Measurements from ENCODE around the gene FGF2.
A peak's percentile ranks its signal among the peaks of the same experiment; 100 is the strongest.
"Not testable (repeated sequence)": the region's sequence is repeated elsewhere in the genome, so short reads cannot be mapped to it uniquely, and the experiment has no call there.

The FGF2 gene

DNA sequence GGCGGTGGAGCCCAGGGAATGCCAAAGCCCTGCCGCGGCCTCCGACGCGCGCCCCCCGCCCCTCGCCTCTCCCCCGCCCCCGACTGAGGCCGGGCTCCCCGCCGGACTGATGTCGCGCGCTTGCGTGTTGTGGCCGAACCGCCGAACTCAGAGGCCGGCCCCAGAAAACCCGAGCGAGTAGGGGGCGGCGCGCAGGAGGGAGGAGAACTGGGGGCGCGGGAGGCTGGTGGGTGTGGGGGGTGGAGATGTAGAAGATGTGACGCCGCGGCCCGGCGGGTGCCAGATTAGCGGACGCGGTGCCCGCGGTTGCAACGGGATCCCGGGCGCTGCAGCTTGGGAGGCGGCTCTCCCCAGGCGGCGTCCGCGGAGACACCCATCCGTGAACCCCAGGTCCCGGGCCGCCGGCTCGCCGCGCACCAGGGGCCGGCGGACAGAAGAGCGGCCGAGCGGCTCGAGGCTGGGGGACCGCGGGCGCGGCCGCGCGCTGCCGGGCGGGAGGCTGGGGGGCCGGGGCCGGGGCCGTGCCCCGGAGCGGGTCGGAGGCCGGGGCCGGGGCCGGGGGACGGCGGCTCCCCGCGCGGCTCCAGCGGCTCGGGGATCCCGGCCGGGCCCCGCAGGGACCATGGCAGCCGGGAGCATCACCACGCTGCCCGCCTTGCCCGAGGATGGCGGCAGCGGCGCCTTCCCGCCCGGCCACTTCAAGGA, at the start of gene FGF2:
Gene FGF2 (plus strand): TSS at position 279 of the 705 bp plus-strand sequence. CDS start 344 bp downstream, at position 623.
- DNase-seq, result peak in 1 of 2 experiments; percentile 24

DNA sequence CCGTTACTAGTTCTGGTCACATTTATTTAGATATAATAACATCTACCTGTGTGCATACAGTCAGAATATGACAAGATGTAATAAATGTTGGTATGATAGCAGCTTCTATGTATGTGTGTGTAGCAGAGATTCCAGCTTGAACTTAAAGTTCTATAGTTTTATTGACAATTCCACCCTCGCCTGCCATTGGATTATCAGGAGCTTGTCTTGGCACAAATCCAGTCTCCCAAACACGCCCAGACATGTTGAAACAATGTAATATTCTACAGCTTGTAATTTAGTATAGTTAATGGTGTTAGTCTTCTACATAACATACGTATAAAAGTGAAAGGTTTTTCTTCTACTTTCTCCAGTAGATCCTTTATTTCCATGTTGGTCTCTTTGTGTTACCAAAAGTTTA, 49.7 kb upstream of the FGF2 start:
- peak in 1 of 2 experiments; percentile 1 for DNase-seq

DNA sequence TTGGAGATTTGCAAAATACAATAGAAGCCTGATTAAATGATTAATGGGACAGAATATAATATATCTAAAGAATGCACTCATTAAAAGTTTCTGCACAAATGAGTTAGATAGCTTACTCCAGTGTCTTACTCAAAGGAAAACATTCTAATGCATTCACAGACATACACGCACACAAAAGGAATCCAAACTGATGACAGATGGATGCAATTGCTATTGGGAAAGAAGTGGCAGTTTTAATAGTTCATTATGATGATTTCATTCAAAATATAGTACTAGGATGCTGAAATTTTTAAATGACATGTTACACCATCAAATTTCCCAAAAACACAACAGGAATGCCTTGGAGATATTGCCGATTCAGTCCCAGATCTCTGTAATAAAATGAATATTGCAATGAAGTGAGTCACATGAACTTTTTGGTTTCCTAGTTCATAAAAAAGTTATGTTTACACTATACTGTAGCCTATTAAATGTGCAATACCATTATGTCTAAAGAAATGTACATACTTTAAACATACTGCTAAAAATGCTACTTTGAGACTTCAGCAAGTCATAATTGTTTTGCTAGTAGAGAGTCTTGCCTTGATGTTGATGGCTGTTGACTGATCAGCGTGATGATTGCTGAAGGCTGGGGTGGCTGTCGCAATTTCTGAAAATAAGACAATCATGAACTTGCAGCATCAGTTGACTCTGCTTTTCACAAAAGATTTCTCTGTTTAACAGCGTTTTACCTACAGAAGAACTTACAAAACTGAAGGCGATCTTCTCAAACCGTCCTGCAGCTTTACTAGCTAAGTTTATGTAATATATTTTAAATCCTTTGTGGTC, 48.6 kb upstream of the FGF2 start:
- DNase-seq, result no peak

GRCh38 chr4:122781486-122781885, 45.1 kb upstream of the FGF2 start:
- DNase-seq, result no peak

GRCh38 chr4:122783301-122784215, 43.1 kb upstream of the FGF2 start:
- no peak for DNase-seq

DNA sequence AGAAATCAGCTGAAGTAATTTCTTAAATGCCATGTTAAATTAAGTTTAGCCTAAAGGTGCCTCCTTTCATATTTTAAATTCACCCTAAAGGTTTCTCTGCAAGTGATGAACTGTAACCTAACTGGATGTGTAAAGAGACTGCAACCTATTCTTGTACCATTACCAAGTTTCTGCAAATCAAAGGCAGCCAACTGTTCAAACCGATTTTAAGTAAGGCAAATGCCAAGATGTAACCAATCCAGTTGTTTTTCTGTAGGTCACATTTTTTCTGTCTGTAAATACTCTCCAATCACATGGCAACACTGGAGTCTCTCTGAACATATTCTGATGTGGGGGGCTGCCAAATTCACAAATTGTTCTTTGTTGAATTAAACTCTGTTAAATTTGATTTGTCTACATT, 42.4 kb upstream of the FGF2 start:
- no peak for DNase-seq

DNA sequence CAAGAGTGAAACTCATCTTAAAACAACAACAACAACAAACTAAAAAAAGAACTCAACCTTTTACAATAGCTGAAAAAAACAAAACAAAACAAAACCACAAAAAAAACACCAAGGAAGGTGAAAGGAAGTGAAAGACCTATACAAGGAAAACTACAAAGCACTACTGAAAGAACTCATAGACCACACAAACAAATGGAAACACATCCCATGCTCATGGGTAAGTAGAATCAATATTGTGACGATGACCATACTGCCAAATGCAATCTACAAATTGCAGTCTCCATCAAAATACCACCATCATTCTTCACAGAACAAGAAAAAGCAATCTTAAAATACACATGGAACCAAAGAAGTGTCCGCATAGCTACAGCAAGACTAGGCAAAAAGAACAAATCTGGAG, 41.5 kb upstream of the FGF2 start:
- no peak for DNase-seq

GRCh38 chr4:122786296-122786695, 40.3 kb upstream of the FGF2 start:
- DNase-seq, result not testable (repeated sequence)

GRCh38 chr4:122786920-122787319, 39.7 kb upstream of the FGF2 start:
- DNase-seq, result not testable (repeated sequence)

DNA sequence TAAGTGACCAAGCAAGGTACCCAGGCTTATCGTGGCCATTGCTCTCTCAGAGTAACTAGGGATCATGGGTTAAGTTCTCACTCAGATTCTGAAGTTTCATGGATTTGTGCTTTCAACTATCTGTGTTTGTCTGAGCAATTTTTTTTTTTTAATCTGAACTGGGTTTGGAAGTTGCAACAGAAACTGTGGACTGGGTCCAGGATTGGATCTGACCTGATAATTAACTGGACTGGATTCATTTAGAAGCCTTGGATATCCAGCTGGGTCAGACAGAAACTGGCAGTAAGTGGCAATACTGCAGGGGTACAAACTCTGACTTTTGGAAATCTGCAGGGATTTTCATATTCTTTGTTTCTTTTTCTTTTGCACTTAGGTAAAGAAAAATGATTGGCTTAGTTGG, 38.7 kb upstream of the FGF2 start:
- DNase-seq, result no peak

- no peak for DNase-seq
These were observed 37.7 kb upstream of the FGF2 start for GRCh38 chr4:122788935-122789334.

DNA sequence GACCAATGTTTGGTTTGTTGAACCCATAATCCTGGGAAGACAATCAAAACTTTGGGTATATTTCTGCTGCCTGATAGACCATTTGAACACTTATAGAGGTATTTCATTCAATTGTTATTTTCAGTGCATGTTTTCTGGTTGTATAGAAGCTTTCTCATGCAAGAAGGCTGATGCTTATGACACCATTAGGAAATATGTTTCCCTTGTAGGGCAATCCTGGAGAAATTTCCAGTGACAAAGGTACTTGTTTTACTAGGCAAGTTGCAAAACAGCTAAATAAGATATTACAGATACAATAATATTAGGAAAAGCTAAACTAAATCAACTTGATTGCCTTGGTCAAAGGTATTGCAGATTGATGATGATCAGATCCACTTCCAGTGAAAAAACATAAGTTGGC, 32.8 kb upstream of the FGF2 start:
- DNase-seq, result no peak

GRCh38 chr4:122796801-122797404, 29.7 kb upstream of the FGF2 start:
- DNase-seq, result no peak

DNA sequence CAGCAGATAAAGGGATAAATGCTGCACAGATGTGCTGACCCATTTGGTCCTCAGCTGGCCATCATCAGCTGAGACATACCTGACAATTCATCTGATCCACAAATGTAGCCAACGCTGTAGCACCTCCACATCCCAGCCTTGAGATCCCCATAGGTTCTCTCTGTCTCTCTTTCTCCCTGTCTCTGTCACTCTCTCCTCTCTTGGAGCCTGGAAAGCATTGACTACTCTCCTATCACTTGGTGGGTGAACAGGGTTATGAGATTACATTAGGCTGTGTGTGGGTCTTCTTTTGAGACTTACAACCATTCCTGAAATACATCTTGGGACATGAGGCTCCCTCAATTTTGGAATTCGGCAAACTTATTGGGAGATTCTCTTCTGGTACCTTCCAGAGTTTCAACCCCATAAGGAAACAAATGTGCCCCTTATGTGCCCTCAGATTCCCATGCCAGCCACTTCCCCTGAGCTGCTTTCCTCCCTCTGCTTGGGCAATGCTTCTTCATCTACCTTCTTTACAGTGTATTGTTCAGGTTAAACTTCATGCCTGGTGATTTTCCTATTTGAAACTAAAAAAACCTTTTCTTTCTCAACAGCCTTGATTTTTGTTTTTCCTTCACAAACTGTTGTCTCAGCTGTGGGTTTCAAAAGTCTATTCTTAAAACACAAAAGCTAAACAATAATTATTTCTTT, 29.1 kb upstream of the FGF2 start:
- no peak for DNase-seq

DNA sequence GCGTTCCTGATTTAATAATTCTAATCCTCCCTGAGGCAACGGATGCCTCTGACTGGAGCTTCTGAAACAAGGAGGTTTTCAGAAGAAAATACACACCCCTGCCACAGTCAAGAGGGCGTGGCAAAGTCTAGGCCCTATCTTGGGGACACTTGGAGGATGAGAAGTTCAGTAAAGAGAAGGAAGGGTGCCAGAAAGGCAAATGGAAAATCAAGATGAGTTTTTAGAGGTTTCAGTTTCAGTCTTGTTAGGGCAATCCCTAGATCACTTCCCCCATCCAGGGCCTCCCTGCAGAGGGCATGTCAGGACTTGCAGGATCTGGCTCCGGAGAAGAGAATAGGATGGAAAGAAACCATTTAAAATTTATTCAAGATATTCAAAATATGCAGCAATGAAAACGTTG, 28.5 kb upstream of the FGF2 start:
- DNase-seq, result peak in 1 of 2 experiments; percentile 1

DNA sequence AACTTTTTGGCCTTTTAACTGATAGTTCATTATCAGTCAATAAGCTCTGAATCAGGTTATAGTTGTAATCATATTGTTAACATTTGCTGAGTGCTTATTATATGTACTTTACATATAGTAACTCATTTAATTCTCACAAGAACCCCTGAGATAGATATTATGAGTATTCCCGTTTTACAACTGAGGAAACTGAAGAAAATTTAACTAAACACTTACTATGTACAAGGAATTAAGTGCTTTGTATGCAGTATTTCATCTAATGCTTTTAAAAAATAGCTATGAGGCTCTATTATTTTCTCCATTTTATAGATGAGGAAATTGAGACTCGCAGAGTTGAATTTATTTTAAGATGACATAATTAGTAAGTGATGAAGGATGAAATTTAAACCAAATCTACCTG, 27.7 kb upstream of the FGF2 start:
- no peak for DNase-seq

DNA sequence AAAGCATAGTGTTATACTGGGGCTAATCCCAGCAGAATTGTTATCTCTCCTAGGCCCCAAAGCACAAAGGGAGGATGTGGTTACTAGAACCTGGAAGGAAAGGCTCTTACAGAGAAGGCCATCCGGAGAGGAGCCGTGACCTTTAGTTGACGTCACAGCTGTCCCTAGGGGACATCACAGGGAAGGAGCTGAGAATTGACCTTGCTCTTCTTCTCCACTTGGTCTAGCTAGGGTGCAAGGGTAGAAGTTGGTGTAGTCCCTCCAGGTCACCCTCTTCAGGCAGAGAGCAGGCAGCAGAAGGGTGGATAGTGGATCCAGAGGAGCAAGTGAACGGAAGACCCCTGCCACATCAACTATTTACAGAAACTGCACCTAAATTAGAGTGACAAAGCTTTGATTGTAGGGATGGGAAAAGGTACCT, 22.8 kb upstream of the FGF2 start:
- no peak for DNase-seq

DNA sequence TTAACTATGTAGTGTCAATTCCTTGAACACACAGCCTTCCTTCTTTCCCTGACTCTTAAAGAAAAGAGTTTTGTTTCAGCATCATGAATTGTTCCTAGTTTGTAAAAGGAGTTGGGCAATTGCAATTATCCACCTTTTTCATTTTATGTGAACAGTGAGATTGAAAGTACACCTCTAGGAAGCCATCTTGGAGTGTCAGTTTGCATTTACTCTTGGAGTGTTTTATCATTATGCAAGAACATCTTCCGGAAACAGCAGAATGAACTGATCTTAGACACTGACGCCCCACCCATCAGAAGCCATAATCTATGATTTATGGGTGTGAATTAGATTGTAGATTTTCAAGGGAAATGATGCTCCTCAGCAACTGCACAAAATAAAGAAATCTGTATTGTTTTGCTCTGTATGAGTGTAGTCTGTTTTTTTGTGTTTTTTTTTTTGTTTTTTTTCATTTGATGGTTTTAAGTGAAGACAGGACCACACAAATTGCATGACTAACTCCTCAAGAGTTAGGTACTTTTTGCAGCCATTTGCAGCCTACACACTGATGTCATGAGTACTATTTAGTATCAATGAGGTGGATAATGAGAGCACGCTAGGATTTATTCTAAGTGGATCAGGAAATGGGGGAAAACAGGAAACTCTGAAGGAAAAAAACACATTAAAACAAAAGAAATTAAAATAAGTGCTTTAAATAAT, 19.5 kb upstream of the FGF2 start:
- no peak for DNase-seq

GRCh38 chr4:122810669-122811068, 16.0 kb upstream of the FGF2 start:
- no peak for DNase-seq

GRCh38 chr4:122811781-122812180, 14.8 kb upstream of the FGF2 start:
- not testable (repeated sequence) for DNase-seq

- not testable (repeated sequence) for DNase-seq
These were observed 13.8 kb upstream of the FGF2 start for GRCh38 chr4:122812823-122813222.

Measured in NCI-H524 (cell line).